Endodermal cell (in vitro differentiated cells): Measurements from ENCODE around the gene WDR27. TPM values are rescaled to one million over a fixed set of nuclear protein-coding genes. Genes with fewer than 3 reads are reported as not detected.
"Not testable (repeated sequence)": the region's sequence is repeated elsewhere in the genome, so short reads cannot be mapped to it uniquely, and the experiment has no call there.

Source experiments
- DNase-seq: peaks from one replicate; pipeline ENCODE4 v3.0.0-alpha.2; 2017
- H3K27ac ChIP-seq: 2 replicates; pipeline ENCODE4 v1.5.1; 2013; ENCODE audit warnings: mild to moderate bottlenecking, low read depth, low read length, moderate library complexity
- H3K27me3 ChIP-seq: 2 replicates; pipeline ENCODE4 v1.6.1; 2013; ENCODE audit warnings: mild to moderate bottlenecking, low read length, moderate library complexity; ENCODE audit not compliant: insufficient read depth, control insufficient read depth, poor library complexity, severe bottlenecking
- H3K36me3 ChIP-seq: 2 replicates; pipeline ENCODE4 v1.7.0; 2013; ENCODE audit warnings: mild to moderate bottlenecking, low read length, moderate library complexity; ENCODE audit not compliant: control insufficient read depth, insufficient read depth
- H3K4me1 ChIP-seq: one replicate; pipeline ENCODE4 v1.7.0; 2013; ENCODE audit warnings: low read length; ENCODE audit not compliant: control insufficient read depth, insufficient read depth
- H3K4me3 ChIP-seq: 2 replicates; pipeline ENCODE4 v1.5.1; 2013; ENCODE audit warnings: mild to moderate bottlenecking, low read length, moderate library complexity
- H3K9ac ChIP-seq: 2 replicates; pipeline ENCODE4 v1.6.1; 2013; ENCODE audit warnings: mild to moderate bottlenecking, low read length, moderate library complexity; ENCODE audit not compliant: poor library complexity, severe bottlenecking; ENCODE audit errors: extremely low read depth
- H3K9me3 ChIP-seq: 2 replicates; pipeline ENCODE4 v1.6.1; 2013; ENCODE audit warnings: mild to moderate bottlenecking, low read length, moderate library complexity; ENCODE audit not compliant: control insufficient read depth
- H3K27ac Mint-ChIP-seq: 2 replicates; pipeline ENCODE4 v1.8.0; 2020; ENCODE audit warnings: mixed read lengths
- H3K27me3 Mint-ChIP-seq: 2 replicates; pipeline ENCODE4 v1.8.0; 2021; ENCODE audit warnings: mild to moderate bottlenecking, mixed read lengths; ENCODE audit not compliant: insufficient read depth
- H3K36me3 Mint-ChIP-seq: 2 replicates; pipeline ENCODE4 v1.8.0; 2020; ENCODE audit warnings: low read depth, mixed read lengths
- H3K4me1 Mint-ChIP-seq: 2 replicates; pipeline ENCODE4 v1.8.0; 2020; ENCODE audit warnings: mixed read lengths
- H3K4me3 Mint-ChIP-seq: 2 replicates; pipeline ENCODE4 v1.8.0; 2020; ENCODE audit warnings: mild to moderate bottlenecking, moderate library complexity, mixed read lengths
- H3K9me3 Mint-ChIP-seq: 2 replicates; pipeline ENCODE4 v1.8.0; 2020; ENCODE audit warnings: mild to moderate bottlenecking, mixed read lengths
- WGBS, 2 experiments: methylation state at CpG; one replicate each; pipeline versions ENCODE4 v1.1.5 to v1.1.7; 2013; ENCODE audit warnings: missing lambda C conversion rate in 2 of 2, mixed read lengths in 1 of 2; ENCODE audit not compliant: insufficient coverage in 1 of 2, insufficient read length in 1 of 2; 5-methylcytosine and 5-hydroxymethylcytosine counted together
- total RNA-seq, 2 donors: library from RNA; stranded (reverse); fragmentation: NEBNext Ultra II Directional in 1 of 2; extraction: Animal tissue kit (Norgen Biotek cat#: 25700) in 1 of 2; gene quantifications; 2 replicates in 1 of 2; 3 replicates in 1 of 2; pipeline ENCODE4 v1.2.1, GENCODE V29; 2021
- TF ChIP-seq, protein P1 (sequence below): fragments of 200-600 bp; sonication (generic); conservative IDR thresholded peaks from 2 replicates; pipeline ENCODE4 v1.5.0; 2021; ENCODE audit warnings: antibody characterized with exemption, mild to moderate bottlenecking

WDR27 gene
- total RNA-seq, 2 donors from 2014 or later: 94.4 to 110 TPM

DNA sequence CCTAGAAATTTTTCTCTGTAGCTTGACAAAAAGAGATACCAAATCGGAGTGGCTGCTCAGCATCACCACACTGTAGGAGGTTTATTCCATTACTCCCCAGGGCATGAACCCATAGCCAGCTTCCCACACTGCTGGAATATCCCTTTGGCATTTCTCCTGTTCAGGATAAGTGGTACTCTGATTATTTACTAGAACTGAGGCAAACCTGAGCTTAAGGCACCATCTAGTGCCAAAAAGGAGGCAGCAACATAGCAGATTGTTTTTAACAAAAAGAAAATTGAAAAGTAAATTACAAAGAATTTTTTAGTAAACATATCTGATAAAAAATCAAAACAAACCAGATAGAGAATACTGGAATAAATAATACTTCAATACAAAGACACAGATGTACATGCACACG, 181.7 kb downstream of the WDR27 start:
- Mint-ChIP-seq H3K27ac (no peak overlapping the region), H3K4me1 (no peaks in the 10 kb centered on the region), H3K9me3 (peaks cover 41% of the 10 kb centered on the region), H3K27me3 (no peaks in the 10 kb centered on the region), H3K36me3 (peaks cover 24% of the 10 kb centered on the region), H3K4me3 (no peak overlapping the region)
- H3K4me3 ChIP-seq: peak overlapping the region; percentile 59
- H3K27ac ChIP-seq: no peak overlapping the region
- H3K9ac ChIP-seq: no peak overlapping the region
- peaks cover 54% of the 10 kb centered on the region for H3K9me3 ChIP-seq
- no peak for DNase-seq
- H3K27me3 ChIP-seq: no peaks in the 10 kb centered on the region
- peaks cover 12% of the 10 kb centered on the region for H3K36me3 ChIP-seq
- WGBS, 2 experiments: 100% methylated on average over 2 of the region's 2 CpGs; no CpG with 5 or more reads in 1 of the 2 experiments
- TF ChIP-seq, protein P1, sequence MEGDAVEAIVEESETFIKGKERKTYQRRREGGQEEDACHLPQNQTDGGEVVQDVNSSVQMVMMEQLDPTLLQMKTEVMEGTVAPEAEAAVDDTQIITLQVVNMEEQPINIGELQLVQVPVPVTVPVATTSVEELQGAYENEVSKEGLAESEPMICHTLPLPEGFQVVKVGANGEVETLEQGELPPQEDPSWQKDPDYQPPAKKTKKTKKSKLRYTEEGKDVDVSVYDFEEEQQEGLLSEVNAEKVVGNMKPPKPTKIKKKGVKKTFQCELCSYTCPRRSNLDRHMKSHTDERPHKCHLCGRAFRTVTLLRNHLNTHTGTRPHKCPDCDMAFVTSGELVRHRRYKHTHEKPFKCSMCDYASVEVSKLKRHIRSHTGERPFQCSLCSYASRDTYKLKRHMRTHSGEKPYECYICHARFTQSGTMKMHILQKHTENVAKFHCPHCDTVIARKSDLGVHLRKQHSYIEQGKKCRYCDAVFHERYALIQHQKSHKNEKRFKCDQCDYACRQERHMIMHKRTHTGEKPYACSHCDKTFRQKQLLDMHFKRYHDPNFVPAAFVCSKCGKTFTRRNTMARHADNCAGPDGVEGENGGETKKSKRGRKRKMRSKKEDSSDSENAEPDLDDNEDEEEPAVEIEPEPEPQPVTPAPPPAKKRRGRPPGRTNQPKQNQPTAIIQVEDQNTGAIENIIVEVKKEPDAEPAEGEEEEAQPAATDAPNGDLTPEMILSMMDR: peak; percentile 45
- no peaks in the 10 kb centered on the region for H3K4me1 ChIP-seq

DNA sequence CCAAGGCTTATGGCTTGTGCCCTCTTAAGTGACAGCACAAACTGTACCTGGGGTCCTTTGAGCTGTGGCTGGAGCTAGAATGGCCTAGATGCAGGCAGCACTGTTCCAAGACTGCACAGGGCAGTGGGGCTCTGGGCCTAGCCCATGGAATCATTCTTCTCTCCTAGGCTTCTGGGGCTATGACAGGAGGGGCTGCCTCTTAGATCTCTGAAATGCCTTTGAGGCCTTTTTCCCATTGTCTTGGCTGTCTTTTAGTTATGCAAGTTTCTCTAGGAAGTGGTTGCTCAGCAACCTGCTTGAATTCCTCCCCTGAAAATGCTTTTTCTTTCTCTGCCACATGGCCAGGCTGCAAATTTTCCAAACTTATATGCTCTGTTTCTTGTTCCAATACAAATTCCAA, 183.4 kb downstream of the WDR27 start:
- Histone ChIP-seq H3K36me3 (peaks cover 12% of the 10 kb centered on the region), H3K9me3 (peaks cover 57% of the 10 kb centered on the region), H3K4me1 (no peaks in the 10 kb centered on the region), H3K9ac (no peak overlapping the region), H3K27me3 (no peaks in the 10 kb centered on the region), H3K4me3 (peak overlapping the region; percentile 47), H3K27ac (peak overlapping the region; percentile 90)
- no peak overlapping the region for H3K4me3 Mint-ChIP-seq
- DNase-seq: no peak
- no peak overlapping the region for H3K27ac Mint-ChIP-seq
- H3K9me3 Mint-ChIP-seq: peaks cover 41% of the 10 kb centered on the region
- peaks cover 24% of the 10 kb centered on the region for H3K36me3 Mint-ChIP-seq
- TF ChIP-seq, protein P1: no peak
- no peaks in the 10 kb centered on the region for H3K4me1 Mint-ChIP-seq
- H3K27me3 Mint-ChIP-seq: no peaks in the 10 kb centered on the region

DNA sequence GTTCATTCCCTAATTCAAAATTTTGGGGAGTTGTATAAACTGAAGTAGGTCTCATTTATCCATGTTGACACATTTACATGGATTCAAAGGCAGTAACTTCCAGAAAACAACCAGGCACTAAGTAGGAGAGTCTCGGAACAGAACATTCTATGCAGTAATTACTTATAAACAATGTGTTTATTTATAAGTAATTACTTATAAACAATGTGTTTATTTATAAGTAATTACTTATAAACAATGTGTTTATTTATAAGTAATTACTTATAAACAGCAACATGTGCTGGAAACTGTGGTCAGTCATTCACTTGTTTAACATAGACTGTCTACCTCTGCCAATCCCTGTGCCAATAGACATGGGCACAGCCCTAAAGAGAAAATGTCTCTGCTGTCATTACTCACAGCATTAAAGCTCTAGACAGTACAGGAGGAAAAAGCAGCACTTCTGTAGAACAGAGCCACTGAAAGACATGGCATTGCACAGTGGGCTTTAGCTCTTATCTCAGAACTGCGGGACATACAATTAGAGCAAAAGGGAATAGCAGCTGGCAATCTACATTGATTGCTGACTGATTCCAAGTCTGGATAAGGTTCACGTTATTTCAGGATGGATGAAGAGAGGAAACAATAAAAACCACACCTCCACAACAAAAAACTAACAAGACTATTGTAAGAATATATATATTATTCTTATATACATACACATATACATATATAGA, 188.2 kb downstream of the WDR27 start:
- Mint-ChIP-seq H3K27ac (no peak overlapping the region), H3K4me3 (no peak overlapping the region), H3K27me3 (no peaks in the 10 kb centered on the region), H3K9me3 (peaks cover 19% of the 10 kb centered on the region), H3K4me1 (no peaks in the 10 kb centered on the region), H3K36me3 (peaks cover 5% of the 10 kb centered on the region)
- H3K36me3 ChIP-seq: peaks cover 6% of the 10 kb centered on the region
- H3K4me1 ChIP-seq: no peaks in the 10 kb centered on the region
- no peaks in the 10 kb centered on the region for H3K27me3 ChIP-seq
- DNase-seq: no peak
- no peak overlapping the region for H3K27ac ChIP-seq
- WGBS, 2 experiments: 100% methylated on average over 1 to 2 of the region's 3 CpGs
- TF ChIP-seq, protein P1: no peak
- H3K9ac ChIP-seq: no peak overlapping the region
- no peak overlapping the region for H3K4me3 ChIP-seq
- H3K9me3 ChIP-seq: peaks cover 28% of the 10 kb centered on the region

DNA sequence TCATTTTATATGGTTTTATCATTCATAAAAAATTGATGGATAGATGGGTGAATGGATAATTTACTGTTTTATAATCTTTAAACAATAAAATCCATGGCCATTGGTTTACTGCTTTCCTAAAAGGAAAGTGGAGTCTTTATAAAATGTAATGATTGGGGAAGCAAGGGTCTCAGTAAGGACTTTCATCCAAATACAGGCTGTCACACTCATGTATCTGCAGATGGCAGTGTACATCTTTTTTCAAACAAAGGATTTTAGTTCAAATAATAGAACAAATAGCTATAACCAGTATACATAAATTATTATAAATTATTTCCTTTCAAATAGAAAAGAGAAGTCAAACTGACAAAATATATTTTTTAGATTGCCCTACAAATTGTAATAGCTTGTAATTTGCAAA, 190.0 kb downstream of the WDR27 start:
- not testable (repeated sequence) for H3K27me3 Mint-ChIP-seq, H3K27ac ChIP-seq, H3K4me3 ChIP-seq, H3K27ac Mint-ChIP-seq, DNase-seq, H3K36me3 ChIP-seq, H3K4me1 ChIP-seq, H3K4me3 Mint-ChIP-seq, H3K4me1 Mint-ChIP-seq, H3K27me3 ChIP-seq, H3K9ac ChIP-seq, H3K36me3 Mint-ChIP-seq
- peaks cover 21% of the 10 kb centered on the region for H3K9me3 ChIP-seq
- peaks cover 17% of the 10 kb centered on the region for H3K9me3 Mint-ChIP-seq
